Measurements from ENCODE around the gene FKBP1A. TPM values are rescaled to one million over a fixed set of nuclear protein-coding genes. Genes with fewer than 3 reads are reported as not detected.

Gene FKBP1A
- total and polyA plus RNA-seq, 10 of the 15 experiments (the other 5 are each of a cell fraction or from before 2014, with no cell fraction given): 103 to 687 (median 254) TPM

GRCh38 chr20:1345756-1346093 is 47.1 kb downstream of the FKBP1A start:
- no TSS peak for BruUV-seq (replicated peaks)
- Histone ChIP-seq H4K20me1 (ENCODE audit: control insufficient read depth, insufficient read depth) (no peaks in the 10 kb centered on the region; the same call in 1 of the 2 replicates), H3K9me3 (replicated peaks; ENCODE audit: control insufficient read depth, insufficient read depth, low read length) (no peaks in the 10 kb centered on the region; the same call in 2 of the 3 replicates), H3K36me3 (ENCODE audit: control insufficient read depth in 2 of 2, insufficient read depth in 2 of 2, low read length in 1 of 2) (no peaks in the 10 kb centered on the region; a peak in 1 of 4 replicates), H3K27me3 (replicated peaks in 1 of 2; ENCODE audit: control insufficient read depth in 2 of 2, insufficient read depth in 2 of 2, low read length in 1 of 2) (no peaks in the 10 kb centered on the region), H2AFZ (ENCODE audit: control insufficient read depth, low read depth, low read length) (no peak overlapping the region), H3K4me2 (ENCODE audit: control insufficient read depth, insufficient read depth) (no peak overlapping the region), H3K4me3 (no peak overlapping the region), H3K4me1 (ENCODE audit: control insufficient read depth, insufficient read depth, low read length) (no peaks in the 10 kb centered on the region), H3K27ac (ENCODE audit: control insufficient read depth, insufficient read depth) (no peak overlapping the region), H3K9ac (ENCODE audit: control insufficient read depth, insufficient read depth, low read length) (no peak overlapping the region), H3K79me2 (ENCODE audit: control insufficient read depth, insufficient read depth, low read length) (no peaks in the 10 kb centered on the region)
- 95% methylated on average over 1 of the region's 1 CpG for WGBS (ENCODE audit: insufficient coverage, insufficient replicate concordance, low lambda C conversion rate, missing lambda C conversion rate)
- ChIA-PET SMC1A (ENCODE audit: uncharacterized antibody, unreplicated experiment) (interaction anchor here (1.0 kb wide), 1 partner anchor 89 kb away, joined by 4 read pairs; no protein-coding TSS in a partner anchor), POLR2A (no interaction called here), RAD21 (ENCODE audit: unreplicated experiment) (no interaction called here), CTCF (interaction anchor here (1.0 to 1.4 kb wide), 3 partner anchors 8 to 158 kb away, joined by 3 to 5 read pairs (median 3); no protein-coding TSS in a partner anchor)
- intact Hi-C loops (cut with micrococcal nuclease; ENCODE audit: unreplicated experiment) (no loop called here), in situ Hi-C loops (cut with MboI) (no loop called here)
- TF ChIP-seq MXI1 (IDR thresholded peaks at IDR 0.05; ENCODE audit: low read depth, low read length): no peak
- no peak for TF ChIP-seq PRDM15 (CRISPR knock-in tag; IDR thresholded peaks at IDR 0.05)
- no peak for TF ChIP-seq CHD4 (IDR thresholded peaks at IDR 0.05)
- TF ChIP-seq ATF2 (IDR thresholded peaks at IDR 0.05; ENCODE audit: low read length): no peak
- no peak for TF ChIP-seq STAT3 (IDR thresholded peaks at IDR 0.05; ENCODE audit: low read depth, low read length)
- TF ChIP-seq RELA (IDR thresholded peaks at IDR 0.05; ENCODE audit: borderline replicate concordance, partially characterized antibody): no peak
- TF ChIP-seq ZNF207 (IDR thresholded peaks at IDR 0.05; ENCODE audit: borderline replicate concordance): no peak
- TF ChIP-seq ZBED1 (IDR thresholded peaks at IDR 0.05; ENCODE audit: borderline replicate concordance): no peak
- TF ChIP-seq SUZ12 (IDR thresholded peaks at IDR 0.05; ENCODE audit: unreplicated experiment): no peak
- TF ChIP-seq JUNB (IDR thresholded peaks at IDR 0.05): no peak
- TF ChIP-seq NFIC (IDR thresholded peaks at IDR 0.05; ENCODE audit: low read depth, low read length): no peak
- no peak for TF ChIP-seq SREBF2 (IDR thresholded peaks at IDR 0.05; ENCODE audit: low read length)
- TF ChIP-seq RB1 (IDR thresholded peaks at IDR 0.05; ENCODE audit: borderline replicate concordance): no peak
- TF ChIP-seq SMC3 (IDR thresholded peaks at IDR 0.05; ENCODE audit: borderline replicate concordance, low read length): no peak
- no peak for TF ChIP-seq MTA3 (IDR thresholded peaks at IDR 0.05; ENCODE audit: borderline replicate concordance, low read length)
- no peak for DNase-seq (ENCODE audit: low read depth, low spot score)
- ATAC-seq: no peak
- FAIRE-seq: no peak

All from GM12878 (cell line).